ENCODE measurements around the gene ECI1. TPM values are rescaled to one million over a fixed set of nuclear protein-coding genes. Genes with fewer than 3 reads are reported as not detected.

Gene ECI1
- total RNA-seq, 1 donor from 2014 or later, result 40.4 TPM

DNA sequence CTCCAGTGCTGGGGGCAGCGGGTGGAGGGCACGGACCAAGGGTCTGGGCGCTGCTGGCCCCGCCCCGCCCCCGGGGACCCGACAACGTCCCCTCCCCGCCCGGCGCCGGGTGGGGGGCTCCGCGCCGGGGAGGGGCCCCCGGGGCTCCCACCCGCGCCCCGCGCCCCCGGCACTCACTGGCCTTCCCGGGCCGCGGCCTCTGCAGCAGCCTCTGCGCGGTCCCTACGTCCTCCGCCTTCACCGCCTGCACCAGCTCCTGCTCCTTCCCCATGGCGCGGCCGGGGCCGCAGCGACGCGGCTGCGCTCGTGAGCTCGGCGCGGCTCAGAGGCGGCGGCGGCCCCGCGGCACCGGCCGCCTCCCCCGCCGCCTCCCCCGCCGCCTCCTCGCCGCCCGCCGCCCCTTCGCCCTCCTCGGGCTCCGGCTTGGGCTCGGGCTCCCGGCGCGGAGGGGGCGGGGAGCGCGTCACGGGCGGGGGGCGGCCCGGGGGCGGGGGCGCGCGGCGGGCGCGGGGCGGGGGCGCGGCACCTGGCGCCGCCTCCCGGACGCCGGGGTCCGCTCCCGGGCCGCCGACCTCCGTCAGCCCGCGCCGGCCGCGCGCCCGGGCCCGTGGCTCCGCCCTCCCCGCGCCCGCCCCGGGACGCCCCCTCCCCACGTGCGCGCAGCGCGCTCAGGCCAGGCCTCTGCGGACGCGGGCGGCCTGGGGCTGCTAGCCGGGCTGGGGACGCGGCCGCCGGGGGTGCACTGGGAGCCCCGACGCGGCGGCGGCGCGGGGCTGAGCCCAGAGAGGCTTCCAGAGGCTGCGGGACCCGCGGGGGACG, 55.0 kb downstream of the ECI1 start, which contains the start of gene CASKIN1:
Gene CASKIN1 (minus strand): TSS at position 444 of the 819 bp plus-strand sequence. CDS start 173 bp downstream, at position 271.
- intact Hi-C loops (cut with micrococcal nuclease), result no loop called here
- Mint-ChIP-seq H3K9me3 (no peaks in the 10 kb centered on the region), H3K27me3 (ENCODE audit: low read depth) (peaks cover 41% of the 10 kb centered on the region), H3K27ac (no peak within 1 kb of the TSS), H3K4me1 (ENCODE audit: low read depth) (no peaks in the 10 kb centered on the region), H3K4me3 (ENCODE audit: low read depth) (peak within 1 kb of the TSS; percentile 47), H3K36me3 (ENCODE audit: low read depth) (no peaks in the 10 kb centered on the region)
- DNase-seq (ENCODE audit: low spot score), result no peak

DNA sequence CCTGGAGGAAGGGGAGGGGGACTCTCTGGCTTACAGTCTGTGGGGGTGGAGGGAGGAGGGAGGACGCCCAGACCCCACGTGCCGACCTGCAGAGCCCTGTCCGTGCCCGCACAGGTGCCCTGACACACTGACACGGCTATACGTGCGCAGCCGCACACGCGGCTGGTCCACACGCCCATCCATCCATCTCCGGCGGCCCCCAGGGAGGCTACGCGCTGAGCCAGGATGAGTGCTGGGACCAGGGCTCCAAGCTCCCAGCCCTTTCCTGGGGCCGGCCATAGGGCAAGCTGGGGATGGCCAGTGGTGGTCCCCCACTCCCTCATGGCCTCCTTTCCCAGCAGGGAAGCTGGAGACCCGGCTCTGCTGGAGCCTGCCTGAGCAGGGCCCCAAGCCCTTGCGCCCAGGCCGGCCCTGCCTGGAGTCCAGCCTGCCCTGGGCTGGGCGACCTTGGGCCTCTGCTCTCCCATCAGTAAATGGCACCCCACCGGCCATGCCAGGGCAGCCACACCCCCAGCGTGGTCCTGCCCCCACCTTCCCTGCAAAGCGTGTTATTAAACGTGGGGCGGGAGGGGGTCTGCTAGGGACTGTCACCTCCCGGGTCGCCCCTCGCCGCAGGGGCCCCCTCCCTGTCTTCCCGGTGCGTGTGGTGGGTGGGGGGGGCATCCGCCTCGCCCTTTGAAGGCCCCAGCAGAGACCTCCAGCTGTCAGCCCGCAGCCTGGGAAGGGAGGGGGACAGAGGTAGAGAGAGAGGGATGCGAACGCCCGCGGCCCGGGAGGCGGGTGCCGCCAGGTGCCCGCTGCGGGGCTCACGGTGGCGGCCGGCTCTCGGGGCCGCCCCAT, 55.8 kb downstream of the ECI1 start:
- no peak for DNase-seq (ENCODE audit: low spot score)
- Mint-ChIP-seq H3K36me3 (ENCODE audit: low read depth) (no peaks in the 10 kb centered on the region), H3K4me1 (ENCODE audit: low read depth) (no peaks in the 10 kb centered on the region), H3K4me3 (ENCODE audit: low read depth) (peak overlapping the region; percentile 17), H3K9me3 (no peaks in the 10 kb centered on the region), H3K27me3 (ENCODE audit: low read depth) (peaks cover 41% of the 10 kb centered on the region), H3K27ac (no peak overlapping the region)
- intact Hi-C loops (cut with micrococcal nuclease), result no loop called here

DNA sequence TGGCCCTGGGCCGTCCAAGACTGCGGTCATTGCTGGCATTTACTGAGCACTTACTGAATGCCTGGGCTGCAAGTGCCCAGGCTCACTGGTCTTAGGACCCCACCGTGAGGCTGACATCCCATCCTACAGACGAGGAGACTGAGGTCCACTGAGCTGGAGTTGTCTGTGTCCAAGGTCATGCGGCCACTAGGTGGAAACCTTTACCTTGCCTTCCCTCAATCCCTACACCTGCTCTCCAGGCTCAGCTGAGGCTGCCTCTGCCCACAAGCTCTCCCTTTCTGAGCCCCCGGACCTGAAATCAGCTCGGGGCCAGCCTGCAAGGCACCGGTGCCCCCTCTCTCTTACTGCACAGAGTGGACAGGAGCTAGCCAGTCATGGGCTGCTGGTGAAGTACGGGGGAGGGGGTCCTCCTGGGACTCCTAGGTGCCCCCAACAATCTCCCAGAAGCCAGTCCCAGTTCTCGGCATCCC, 56.5 kb downstream of the ECI1 start:
- H3K27ac Mint-ChIP-seq, result no peak overlapping the region
- peaks cover 35% of the 10 kb centered on the region for H3K27me3 Mint-ChIP-seq (ENCODE audit: low read depth)
- no peaks in the 10 kb centered on the region for H3K36me3 Mint-ChIP-seq (ENCODE audit: low read depth)
- DNase-seq (ENCODE audit: low spot score), result peak; percentile 45
- H3K4me3 Mint-ChIP-seq (ENCODE audit: low read depth), result no peak overlapping the region
- no peaks in the 10 kb centered on the region for H3K9me3 Mint-ChIP-seq
- intact Hi-C loops (cut with micrococcal nuclease), result no loop called here
- H3K4me1 Mint-ChIP-seq (ENCODE audit: low read depth), result no peaks in the 10 kb centered on the region

- H3K4me3 Mint-ChIP-seq (ENCODE audit: low read depth), result no peak overlapping the region
- DNase-seq (ENCODE audit: low spot score), result no peak
- intact Hi-C loops (cut with micrococcal nuclease), result no loop called here
- H3K36me3 Mint-ChIP-seq (ENCODE audit: low read depth), result no peaks in the 10 kb centered on the region
- no peaks in the 10 kb centered on the region for H3K4me1 Mint-ChIP-seq (ENCODE audit: low read depth)
- H3K27ac Mint-ChIP-seq, result no peak overlapping the region
- peaks cover 34% of the 10 kb centered on the region for H3K27me3 Mint-ChIP-seq (ENCODE audit: low read depth)
- H3K9me3 Mint-ChIP-seq, result no peaks in the 10 kb centered on the region
These were observed 57.1 kb downstream of the ECI1 start for GRCh38 chr16:2194166-2194834.

DNA sequence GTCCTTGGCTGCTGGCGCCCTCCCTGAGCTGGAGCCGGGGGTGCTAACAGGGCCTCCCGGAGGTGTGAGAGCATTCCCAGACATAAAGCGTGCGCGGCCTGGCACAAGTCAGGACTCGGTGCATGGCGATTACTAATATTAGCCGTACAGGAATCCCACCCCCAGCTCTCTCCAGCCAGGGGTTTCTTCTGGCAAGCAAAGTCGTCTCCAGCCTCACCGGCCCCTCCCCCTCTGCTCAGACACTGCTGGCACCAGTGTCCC, 60.0 kb downstream of the ECI1 start:
- Mint-ChIP-seq H3K27me3 (ENCODE audit: low read depth) (peaks cover 12% of the 10 kb centered on the region), H3K36me3 (ENCODE audit: low read depth) (no peaks in the 10 kb centered on the region), H3K27ac (no peak overlapping the region), H3K4me1 (ENCODE audit: low read depth) (no peaks in the 10 kb centered on the region), H3K9me3 (no peaks in the 10 kb centered on the region), H3K4me3 (ENCODE audit: low read depth) (no peak overlapping the region)
- intact Hi-C loops (cut with micrococcal nuclease), result no loop called here
- no peak for DNase-seq (ENCODE audit: low spot score)

DNA sequence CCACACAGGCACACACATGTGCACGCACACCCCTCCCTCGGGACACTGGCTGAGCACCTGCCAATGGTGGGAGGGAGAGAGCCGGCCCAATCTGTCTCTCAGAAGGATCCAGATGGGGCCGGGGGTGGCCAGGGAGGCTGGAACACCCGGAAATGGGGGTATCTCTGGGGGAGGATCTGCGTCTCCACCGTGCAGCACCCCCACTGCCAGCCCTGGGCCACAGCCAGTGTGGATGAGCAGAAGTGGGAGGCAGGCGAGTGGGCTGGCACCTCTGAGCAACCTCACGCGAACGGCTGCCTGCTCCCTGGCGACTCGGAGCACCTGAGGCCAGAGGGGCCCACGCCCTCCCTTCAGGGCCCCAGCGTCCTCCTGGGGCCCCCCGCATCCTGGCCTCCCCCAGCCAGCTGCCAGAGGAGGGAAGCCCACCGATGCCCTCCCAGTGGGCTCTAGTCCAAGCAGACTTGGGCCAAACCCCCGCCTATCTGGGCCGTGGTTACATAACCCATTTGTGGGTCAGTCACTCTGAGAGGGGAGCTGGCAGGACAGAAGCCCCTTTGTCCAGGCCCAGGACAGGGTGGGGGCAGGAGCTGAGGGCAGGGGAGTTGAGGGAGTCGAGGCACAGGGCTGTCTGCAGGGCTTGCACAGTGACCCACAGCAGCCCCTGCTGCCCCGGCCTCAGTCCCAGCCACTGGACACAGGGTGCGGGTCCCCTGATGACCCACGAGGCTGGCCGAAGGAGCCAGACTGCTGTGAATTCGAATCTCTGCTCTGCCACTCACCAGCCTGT, 60.5 kb downstream of the ECI1 start:
- Mint-ChIP-seq H3K36me3 (ENCODE audit: low read depth) (no peaks in the 10 kb centered on the region), H3K27me3 (ENCODE audit: low read depth) (peaks cover 12% of the 10 kb centered on the region), H3K27ac (no peak overlapping the region), H3K4me1 (ENCODE audit: low read depth) (no peaks in the 10 kb centered on the region), H3K9me3 (no peaks in the 10 kb centered on the region), H3K4me3 (ENCODE audit: low read depth) (no peak overlapping the region)
- DNase-seq (ENCODE audit: low spot score), result no peak
- intact Hi-C loops (cut with micrococcal nuclease), result no loop called here

DNA sequence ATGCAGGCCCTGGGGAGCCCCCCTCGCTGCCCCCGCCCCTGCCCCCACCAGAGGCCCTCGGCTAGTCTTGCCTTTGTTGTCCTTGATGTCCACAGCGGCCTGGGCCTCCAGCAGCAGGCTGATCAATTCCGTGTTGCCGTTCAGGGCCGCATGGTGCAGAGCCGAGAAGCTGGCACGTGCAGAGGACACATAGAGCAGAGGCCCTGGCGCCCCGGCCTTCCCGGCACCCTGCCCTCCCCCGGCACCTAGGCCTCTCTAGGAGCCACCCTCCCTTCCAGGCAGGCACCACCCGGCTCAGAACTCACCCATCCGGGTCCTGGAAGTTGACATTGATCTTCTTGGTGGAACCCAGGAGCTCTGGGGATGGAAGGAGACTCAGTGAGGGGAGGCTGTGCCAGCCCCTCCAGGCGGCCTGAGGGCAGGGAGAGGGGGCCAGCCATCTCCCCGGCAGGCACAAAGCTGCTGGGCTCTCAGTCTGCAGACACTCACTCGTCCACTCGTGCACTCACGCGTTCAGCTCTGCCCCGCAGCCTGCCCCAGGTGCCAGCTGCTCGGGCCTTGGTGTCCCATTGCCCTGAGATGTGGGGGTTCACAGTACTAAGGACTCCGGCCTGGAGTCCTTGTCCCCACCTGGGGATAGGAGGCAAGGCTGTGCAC, 61.3 kb downstream of the ECI1 start:
- no peaks in the 10 kb centered on the region for H3K4me1 Mint-ChIP-seq (ENCODE audit: low read depth)
- H3K4me3 Mint-ChIP-seq (ENCODE audit: low read depth), result no peak overlapping the region
- H3K36me3 Mint-ChIP-seq (ENCODE audit: low read depth), result no peaks in the 10 kb centered on the region
- no peak overlapping the region for H3K27ac Mint-ChIP-seq
- peaks cover 10% of the 10 kb centered on the region for H3K27me3 Mint-ChIP-seq (ENCODE audit: low read depth)
- no peaks in the 10 kb centered on the region for H3K9me3 Mint-ChIP-seq
- no peak for DNase-seq (ENCODE audit: low spot score)
- intact Hi-C loops (cut with micrococcal nuclease), result no loop called here

Other genes with a start within 250 kb of the ECI1 start
- gene ZNF598, start 241.8 kb downstream of the ECI1 start, total RNA-seq, result 82.0 and 83.3 TPM in 2 replicates
- gene NPW, start 231.8 kb downstream of the ECI1 start, total RNA-seq, result 4.2 and 5.1 TPM in 2 replicates
- 2.3 and 2.6 TPM in 2 replicates for gene NHERF2, start 224.7 kb downstream of the ECI1 start, total RNA-seq
- 43.5 and 54.7 TPM in 2 replicates for gene NTHL1, start 203.8 kb downstream of the ECI1 start, total RNA-seq
- gene TSC2, start 203.6 kb downstream of the ECI1 start, total RNA-seq, result 89.7 and 92.8 TPM in 2 replicates
- gene PKD1, start 115.7 kb downstream of the ECI1 start, total RNA-seq, result 86.9 and 94.4 TPM in 2 replicates
- 0.46 and 0.59 TPM in 2 replicates for gene RAB26, start 103.0 kb downstream of the ECI1 start, total RNA-seq
- 69.8 and 70.7 TPM in 2 replicates for gene TRAF7, start 95.8 kb downstream of the ECI1 start, total RNA-seq
- 0.48 and 1.0 TPM in 2 replicates for gene CASKIN1, start 55.0 kb downstream of the ECI1 start, total RNA-seq
- gene MLST8, start 46.1 kb downstream of the ECI1 start, total RNA-seq, result 54.3 and 56.4 TPM in 2 replicates
- 24.6 and 25.2 TPM in 2 replicates for gene BRICD5, start 40.7 kb downstream of the ECI1 start, total RNA-seq
- 36.1 and 37.7 TPM in 2 replicates for gene PGP, start 36.7 kb downstream of the ECI1 start, total RNA-seq
- gene E4F1, start 28.0 kb downstream of the ECI1 start, total RNA-seq, result 29.3 and 30.0 TPM in 2 replicates
- gene DNASE1L2, start 15.1 kb downstream of the ECI1 start, total RNA-seq, result 1.7 and 2.2 TPM in 2 replicates
- 369 TPM in 2 replicates for gene RNPS1, start 16.5 kb upstream of the ECI1 start, total RNA-seq
- 11.1 and 12.5 TPM in 2 replicates for gene ABCA3, start 89.1 kb upstream of the ECI1 start, total RNA-seq
- 48.4 and 48.9 TPM in 2 replicates for gene CCNF, start 177.9 kb upstream of the ECI1 start, total RNA-seq
- 31.8 and 34.6 TPM in 2 replicates for gene TEDC2, start 208.5 kb upstream of the ECI1 start, total RNA-seq
- 0.28 TPM in 1 of 2 replicates, not detected in the other for gene NTN3, start 219.7 kb upstream of the ECI1 start, total RNA-seq
- 19.6 and 21.4 TPM in 2 replicates for gene TBC1D24, start 223.5 kb upstream of the ECI1 start, total RNA-seq